GM19328 (cell line): ENCODE results near the gene EWSR1.

Experiments
- ATAC-seq: cut with Tn5 transposase; IDR thresholded peaks from one replicate; pipeline ENCODE4 v1.9.1; 2021; ENCODE audit warnings: mild to moderate bottlenecking, moderate library complexity; ENCODE audit not compliant: unreplicated experiment

The EWSR1 gene

DNA sequence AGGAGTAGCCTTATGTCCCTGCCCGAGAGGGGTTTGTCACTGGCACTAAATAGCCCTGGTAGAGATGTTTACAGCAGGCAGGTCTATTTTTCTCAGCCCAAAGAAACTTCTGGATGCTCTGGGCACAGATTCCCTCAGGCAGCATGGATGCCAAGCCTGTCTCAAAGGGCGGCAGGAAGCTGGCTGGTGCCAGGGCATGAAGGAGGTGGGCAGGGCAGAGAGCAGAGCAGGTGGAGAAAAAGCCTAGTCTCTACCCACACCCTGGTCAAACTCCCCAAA lies 34.3 kb downstream of the EWSR1 start:
- no peak for ATAC-seq

DNA sequence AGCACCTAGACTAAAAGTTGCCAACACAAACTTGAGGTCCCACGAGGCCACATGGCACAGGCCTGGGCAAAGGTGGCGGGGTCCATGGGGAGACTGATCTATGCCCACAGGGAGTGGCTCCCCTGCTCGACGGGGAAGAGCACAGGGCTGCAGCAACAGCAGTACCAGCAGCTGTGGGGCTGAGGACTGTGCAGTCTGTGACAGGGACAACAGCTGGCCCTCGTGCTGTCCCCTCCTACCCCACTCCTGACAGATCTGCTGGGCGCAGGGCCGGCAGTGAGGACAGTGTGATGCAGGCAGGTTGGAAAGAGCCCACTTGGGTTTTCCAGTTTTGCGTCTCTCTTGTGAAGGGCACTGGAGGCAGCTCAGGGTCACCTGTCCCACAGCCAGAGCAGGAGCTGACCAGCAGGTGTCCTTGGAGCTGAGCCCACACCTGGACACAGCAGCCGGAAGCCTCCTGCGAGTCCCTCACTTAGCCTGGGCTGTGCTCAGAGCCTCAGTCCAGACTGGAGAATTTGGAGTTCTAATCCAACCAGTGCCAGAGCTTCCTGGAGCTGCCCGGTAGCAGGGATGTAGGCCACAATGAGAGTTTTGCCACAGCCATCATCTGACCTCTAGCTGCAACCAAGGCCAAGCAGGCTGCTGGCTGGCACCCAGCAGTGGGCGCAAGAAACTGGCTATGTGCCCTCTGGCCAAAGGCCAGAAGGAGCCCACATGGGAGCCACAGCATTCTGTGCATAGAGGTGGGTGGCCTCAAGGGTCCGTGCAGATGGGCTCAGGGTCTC lies 34.8 kb downstream of the EWSR1 start:
- ATAC-seq = no peak

DNA sequence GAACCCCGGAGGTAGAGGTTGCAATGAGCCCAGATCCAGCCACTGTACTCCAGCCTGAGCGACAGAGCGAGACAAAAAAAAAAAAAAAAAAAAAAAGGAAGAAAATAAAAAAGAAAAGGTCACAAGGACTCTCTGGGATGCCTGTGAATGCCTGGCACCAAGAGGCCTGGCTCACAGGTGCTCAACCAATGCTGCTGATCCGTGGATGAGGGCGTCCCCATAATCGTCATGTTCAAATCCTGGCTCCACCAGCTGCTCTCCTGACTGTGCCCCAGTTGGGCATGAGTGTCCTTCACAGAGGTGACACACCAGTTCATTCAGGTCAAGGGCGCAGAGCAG lies 37.7 kb downstream of the EWSR1 start:
- ATAC-seq = no peak

DNA sequence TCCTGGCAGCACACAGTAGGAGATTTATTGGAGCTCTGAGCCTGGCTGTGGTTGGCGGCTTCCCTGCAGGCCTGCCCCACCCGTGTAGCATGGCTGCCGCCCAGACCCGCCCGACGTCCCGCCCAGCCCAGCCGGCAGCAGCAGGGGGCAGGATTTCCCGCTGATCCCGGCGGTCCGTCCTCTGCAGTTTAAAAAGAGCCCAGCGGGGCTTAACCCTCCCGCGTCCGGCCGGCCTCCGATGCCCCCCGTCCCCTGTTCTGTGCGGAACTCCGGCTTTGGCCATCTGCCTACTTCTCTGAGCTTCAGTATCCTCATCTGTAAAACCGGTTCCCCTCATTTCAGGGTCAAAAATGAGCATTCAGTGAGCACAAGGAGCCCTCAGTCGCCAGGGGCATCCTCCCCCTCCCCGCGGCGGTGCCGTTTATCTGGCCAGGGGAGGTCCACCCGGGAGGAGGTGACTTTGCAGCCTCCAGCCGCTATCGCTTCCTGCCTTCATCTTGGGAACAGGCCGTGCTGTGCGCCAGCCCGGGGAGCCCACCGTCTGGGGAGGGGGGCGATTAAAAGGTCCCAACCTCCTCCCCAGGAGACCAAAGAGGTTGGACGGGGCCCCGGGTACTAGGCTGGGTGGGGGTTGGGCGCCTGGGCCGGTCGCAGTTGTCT lies 38.2 kb downstream of the EWSR1 start, which contains the start of gene GAS2L1:
GAS2L1 (plus strand) TSS at position 476 of the 660 bp plus-strand sequence. CDS start 1,456 bp downstream, outside the sequence.
- ATAC-seq = no peak

DNA sequence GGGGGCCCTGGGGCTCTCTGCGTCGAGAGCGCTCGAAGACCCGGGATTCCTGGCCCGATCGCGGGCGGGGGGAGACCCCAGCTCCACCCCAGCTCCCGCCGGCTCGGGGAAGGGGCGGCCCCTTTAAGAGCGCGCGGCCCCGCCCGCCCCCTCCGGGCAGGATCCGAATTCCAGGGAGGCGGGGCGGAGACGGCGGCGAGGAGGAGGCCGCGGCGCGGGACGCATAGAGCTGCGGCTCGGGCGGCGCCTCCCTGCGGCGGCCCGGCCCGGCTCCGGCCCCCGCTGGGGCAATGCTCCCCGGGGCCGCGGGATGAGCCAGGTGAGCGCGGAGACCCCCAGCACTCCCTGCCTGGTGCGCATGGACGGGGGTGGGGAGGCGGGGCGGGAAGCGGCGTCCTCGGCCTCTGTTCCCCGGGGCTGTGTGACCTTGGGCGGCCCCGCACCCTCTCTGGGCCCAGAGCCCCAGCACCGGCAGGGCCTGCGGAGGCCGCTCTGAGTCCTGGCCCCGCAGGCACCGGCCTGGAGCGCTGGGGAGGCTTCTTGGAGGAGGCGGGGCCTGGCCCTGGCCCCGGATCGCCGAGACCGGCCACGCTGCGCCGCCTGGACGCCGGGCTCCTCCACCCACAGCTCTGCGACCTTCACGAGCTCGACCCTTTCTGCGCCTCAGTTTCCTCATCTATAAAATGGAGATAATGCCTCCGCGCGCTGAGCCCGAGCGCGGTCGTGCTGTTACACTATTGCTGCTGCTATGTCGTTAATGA lies 38.9 kb downstream of the EWSR1 start:
- ATAC-seq = no peak

DNA sequence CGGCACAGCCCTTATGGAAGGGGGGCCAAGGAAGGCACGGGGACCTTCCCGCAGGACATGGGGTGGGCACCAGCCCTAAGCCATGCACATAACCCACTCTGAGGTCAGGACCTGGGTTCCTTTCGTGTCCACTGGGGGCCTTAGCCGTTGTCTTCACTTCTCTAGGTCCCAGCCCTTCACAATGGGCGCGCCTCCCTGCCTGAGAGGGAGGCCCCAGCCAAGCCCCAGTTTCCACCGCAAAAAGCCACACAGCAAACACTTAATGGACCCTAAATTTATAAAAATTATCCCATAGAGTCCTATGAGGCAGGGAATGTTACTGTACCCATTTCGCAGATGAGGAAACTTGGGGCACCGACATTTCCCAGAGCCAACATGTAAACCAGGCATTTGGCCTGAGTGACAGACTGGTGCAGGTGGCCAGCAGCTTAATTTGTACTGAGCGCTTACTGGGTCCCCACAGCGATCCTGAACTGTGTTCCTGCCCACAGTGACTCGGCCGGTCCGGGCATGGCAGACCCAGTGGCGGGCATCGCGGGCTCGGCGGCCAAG lies 39.6 kb downstream of the EWSR1 start:
- no peak for ATAC-seq

DNA sequence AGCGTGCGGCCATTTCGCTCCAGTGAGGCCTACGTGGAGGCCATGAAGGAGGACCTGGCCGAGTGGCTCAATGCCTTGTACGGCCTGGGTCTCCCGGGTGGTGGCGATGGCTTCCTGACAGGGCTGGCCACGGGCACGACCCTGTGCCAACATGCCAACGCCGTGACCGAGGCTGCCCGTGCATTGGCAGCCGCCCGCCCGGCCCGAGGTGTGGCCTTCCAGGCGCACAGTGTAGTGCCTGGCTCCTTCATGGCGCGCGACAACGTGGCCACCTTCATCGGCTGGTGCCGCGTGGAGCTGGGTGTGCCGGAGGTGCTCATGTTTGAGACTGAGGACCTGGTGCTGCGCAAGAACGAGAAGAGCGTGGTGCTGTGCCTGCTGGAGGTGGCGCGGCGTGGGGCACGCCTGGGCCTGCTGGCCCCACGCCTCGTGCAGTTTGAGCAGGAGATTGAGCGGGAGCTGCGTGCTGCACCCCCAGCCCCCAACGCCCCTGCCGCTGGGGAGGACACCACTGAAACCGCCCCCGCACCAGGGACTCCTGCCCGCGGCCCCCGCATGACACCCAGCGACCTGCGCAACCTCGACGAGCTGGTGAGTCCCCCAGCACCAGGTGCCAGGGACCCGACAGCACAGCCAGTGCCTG lies 40.2 kb downstream of the EWSR1 start:
- ATAC-seq = no peak

DNA sequence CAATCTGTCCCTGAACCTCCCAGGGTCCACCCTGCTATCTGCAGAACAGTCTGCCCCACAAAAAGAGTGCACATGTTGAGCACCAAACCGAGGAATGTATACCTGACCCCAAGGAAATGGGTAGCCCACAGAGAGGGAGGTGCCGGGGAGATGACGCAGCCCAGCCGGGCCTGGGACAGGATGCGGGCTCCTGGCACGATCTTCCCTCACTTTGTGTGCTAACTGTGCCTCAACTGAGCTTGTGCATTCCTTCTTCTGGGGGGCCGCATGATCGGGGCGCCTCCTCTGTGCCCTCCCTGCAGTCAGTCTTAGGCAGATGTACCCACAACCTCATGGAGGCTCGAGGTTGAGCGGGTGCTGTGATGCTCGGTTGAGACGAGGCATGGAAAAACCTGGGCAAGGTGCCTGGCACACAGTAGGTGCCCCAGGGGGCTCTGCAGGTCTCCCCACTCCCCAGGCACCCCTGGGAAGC lies 40.8 kb downstream of the EWSR1 start:
- ATAC-seq = no peak

DNA sequence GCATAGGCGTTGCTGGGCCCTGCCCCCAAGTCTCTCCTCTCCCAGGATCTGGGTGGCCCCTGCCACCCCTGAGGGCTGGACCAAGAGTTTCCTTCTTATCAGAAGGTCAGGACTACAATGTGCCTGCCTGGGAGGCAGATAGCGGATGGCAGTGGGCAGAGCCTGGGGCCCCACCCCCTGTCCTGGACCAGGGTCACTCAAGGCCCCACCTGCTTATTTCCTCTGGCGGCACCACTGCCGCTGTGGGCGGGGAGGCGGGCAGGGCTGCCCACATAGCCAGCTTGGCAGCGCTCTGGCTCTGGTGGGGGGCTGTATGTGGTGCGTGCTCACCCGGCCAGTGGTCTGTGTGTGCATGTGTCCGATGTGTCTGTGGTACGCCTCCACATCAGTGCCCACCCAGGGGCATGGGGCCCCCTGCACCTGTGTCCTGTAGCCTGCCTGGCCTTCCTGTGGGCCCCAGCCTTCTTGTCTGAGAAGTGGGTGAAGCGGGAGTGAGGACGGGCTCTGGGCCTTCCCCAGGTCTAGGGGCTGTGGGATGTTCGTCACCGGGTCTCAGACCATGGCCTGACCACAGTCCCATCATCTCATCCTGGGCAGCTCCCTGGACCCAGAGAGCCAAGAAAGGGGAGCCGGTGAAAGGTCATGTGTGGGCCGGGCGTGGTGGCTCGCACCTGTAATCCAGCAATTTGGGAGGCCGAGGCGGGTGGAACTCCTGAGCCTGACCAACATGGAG lies 41.4 kb downstream of the EWSR1 start:
- ATAC-seq = no peak

DNA sequence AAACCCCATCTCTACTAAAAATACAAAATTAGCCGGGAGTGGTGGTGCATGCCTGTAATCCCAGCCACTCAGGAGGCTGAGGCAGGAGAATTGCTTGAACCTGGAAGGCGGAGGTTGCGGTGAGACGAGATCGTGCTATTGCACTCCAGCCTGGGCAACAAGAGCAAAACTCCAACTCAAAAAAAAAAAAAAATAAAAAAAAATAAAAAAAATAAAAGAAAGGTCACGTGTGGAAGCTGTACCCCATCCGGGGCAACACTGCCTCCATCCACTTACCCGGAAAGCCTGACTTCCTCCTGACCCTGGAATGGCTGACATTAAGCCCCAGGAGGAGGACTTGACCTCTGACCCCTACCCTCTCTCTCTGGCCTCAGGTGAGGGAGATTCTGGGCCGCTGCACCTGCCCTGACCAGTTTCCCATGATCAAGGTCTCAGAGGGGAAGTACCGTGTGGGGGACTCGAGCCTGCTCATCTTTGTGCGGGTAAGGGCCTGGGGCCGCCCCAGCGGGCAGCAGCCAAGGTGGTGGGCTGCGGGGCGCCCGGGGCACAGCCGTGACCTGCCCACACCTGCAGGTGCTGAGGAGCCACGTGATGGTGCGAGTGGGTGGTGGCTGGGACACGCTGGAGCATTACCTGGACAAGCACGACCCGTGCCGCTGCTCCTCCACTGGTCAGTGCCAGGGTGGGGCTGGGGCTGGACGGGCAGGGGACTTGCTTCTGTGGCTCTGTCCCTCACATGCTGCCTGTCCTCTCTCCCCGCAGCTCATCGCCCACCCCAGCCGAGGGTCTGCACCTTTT lies 42.2 kb downstream of the EWSR1 start:
- no peak for ATAC-seq

DNA sequence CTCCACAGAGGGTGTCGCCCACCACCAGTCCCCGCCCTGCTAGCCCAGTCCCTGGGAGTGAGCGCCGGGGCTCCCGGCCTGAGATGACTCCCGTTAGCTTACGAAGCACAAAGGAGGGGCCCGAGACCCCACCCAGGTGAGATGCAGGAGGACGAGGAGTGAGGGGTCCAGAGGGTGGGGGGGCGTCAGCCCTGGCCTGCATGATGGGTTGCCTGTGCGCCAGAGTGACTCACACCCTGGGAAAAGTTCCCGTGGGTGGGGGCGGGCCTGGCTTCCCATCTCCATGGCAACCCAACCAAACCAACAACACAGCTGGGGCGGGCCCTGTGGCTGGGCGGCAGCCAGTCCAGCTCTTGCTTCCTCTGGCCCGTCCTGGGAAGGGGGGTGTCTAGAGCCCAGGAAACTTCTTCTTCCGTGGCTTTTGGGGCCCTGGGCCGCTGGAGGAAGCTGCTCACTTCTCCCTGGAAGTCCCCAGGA lies 42.8 kb downstream of the EWSR1 start:
- ATAC-seq = no peak

DNA sequence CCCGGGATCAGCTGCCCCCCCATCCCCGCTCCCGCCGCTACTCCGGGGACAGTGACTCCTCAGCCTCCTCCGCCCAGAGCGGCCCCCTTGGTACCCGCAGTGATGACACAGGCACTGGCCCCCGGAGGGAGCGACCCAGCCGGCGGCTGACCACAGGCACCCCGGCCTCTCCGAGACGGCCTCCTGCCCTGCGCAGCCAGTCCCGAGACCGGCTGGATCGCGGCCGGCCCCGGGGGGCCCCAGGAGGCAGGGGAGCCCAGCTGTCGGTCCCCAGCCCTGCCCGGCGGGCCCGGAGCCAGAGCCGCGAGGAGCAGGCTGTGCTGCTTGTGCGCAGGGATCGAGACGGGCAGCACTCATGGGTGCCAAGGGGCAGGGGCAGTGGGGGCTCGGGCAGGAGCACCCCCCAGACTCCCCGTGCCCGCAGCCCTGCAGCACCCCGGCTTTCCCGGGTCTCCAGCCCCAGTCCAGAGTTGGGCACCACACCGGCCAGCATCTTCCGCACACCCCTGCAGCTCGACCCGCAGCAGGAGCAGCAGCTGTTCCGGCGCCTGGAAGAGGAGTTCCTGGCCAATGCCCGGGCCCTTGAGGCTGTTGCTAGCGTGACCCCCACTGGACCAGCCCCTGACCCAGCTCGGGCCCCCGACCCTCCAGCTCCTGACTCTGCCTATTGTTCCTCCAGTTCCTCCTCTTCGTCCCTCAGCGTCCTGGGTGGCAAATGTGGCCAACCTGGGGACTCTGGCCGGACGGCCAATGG lies 43.6 kb downstream of the EWSR1 start:
- no peak for ATAC-seq

DNA sequence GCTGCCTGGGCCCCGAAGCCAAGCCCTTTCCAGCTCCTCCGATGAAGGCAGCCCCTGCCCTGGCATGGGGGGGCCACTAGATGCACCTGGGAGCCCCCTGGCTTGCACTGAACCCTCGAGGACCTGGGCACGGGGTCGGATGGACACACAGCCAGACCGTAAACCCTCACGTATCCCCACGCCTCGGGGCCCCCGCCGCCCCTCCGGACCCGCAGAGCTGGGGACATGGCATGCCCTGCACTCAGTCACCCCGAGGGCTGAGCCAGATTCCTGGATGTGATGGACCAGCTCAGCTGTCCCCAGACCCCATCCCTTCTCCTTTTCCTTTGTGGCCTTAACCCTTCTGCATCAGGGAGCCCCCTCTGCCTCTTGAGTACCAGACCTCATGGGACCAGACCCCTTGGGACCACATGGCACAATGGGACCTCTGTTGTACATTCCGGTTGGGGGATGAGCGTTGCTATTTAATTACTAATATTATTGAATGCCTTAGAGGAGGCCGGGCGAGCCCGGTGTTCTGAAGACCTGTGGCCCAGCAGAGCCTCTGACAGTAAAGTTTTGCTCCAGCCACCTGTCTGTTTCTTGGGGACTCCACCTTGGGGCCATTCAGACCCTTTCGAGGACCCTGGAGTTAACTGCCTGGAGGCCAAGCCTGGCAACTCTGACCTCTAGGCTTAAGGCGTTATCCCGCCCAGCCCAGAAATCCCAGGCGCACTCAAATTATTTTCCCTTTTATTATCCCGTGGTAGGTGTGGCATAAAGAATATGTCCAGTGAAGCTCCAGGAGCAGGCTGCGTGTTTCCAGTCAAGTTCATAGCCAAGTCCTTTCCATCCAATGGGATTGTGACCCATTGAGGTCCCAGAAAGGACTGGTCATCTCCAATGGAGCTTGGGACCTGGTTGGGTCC lies 44.4 kb downstream of the EWSR1 start:
- ATAC-seq = no peak

DNA sequence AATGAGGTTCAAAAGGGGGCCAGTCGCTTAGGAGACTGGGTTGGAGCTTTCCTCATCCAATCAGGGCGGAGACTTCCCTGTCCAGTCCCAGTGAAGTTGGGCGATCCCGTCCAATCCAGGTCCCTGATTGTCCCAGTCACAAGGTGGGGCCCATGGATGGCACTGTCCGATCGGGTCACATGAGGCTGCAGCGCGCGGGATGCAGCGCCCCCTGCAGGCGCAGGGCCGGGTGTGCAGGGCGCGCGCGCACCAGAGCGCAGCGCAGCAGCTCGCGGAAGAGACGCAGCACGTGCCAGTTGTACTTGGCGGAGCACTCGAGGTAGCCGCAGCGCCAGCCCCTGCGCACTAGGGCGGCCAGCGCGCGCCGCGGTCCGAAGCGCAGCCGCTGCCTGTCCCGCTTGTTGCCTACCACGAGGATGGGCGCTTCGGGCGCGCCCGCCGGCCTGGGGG lies 45.1 kb downstream of the EWSR1 start:
- no peak for ATAC-seq

DNA sequence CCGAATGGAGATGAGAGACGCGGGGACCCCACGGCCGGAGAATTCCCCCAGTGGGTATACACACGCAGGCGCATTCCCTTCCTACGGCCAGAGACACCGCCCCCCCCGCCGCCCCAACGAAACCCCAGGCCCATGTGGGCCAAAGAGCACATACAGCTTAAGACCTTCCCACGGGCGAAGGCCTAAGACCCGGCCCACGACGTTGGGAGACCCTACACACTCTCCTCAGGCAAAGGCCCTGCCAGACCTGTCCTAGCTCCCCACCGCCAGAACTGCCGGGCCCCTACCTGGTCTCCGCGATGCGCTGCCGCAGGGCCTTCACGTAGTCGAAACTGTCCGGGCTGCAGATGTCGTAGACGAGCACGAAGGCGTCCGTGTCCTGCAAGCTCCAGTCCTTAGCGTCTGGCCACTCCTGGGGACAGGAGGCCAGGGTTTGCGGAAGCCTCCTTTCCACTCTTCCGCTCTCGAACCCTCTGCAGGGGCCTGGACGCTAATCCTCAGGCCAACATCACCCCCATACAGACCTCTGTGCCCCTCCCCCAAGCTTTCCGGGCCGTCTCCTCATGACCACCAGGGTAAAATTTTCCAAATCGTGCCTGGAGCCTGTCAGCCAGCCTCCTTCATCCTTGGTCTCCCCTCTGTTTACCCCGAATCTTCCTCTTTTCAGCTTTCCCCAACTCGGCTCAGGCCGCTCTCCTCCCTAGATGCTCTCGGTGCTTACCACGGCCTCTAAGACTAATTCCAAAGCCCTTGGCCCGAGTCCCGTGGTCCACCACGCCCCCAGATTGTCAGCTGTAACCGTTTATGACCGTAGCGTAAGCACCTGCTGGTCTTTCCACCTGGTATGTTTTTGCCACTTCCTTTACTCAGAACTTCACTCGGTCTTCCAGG lies 45.8 kb downstream of the EWSR1 start:
- ATAC-seq = no peak

DNA sequence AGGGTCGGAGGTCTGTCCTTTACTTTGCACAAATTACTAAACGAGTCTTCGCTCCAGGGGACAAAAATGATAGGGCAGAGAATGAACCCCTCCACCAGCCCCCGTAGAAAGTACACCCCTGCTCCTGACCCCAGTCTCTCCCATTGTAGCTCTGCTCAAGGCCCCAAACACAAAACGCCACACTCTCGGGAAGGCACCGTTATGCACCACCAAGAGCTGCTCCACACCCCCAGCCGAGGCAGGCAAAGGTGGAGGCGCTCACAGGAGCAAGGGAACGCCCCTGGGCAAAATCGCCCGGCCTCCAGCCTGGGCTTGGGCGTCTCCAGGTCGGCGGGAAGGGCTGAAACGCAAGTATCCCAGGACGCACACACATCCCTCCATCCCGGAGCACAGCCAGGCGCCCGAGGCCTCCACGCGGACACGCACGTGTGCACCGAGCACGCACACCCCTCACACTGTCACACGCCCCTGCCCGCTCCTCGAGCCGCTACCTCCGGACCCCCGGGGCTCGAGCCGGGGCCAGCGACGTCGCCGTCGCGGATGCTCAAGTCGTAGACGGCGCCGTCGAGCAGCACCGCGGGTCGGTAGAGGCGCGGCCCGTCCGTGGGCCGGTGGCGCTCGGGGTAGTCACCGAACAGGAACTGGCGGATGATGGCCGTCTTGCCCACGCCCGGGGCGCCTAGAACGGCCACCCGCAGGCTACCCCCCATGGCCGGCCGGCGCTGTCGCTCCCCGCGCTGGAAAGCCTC lies 46.6 kb downstream of the EWSR1 start:
- no peak for ATAC-seq
